HL-60 (cell line): ENCODE data around the gene NEDD4.

Source experiments
- DNase-seq, 2 experiments: peaks; one replicate each; pipeline ENCODE4 v3.0.0-alpha.2; 2010 to 2020; ENCODE audit warnings: low read depth in 1 of 2, low spot score in 1 of 2
- H3K27ac ChIP-seq: fragments of 250-450 bp; sonication (Bioruptor Pico); replicated peaks from 2 replicates; pipeline ENCODE4 v1.5.1; 2020; ENCODE audit warnings: mild to moderate bottlenecking, moderate library complexity
- H3K27me3 ChIP-seq: fragments of 250-450 bp; sonication (Bioruptor Pico); 2 replicates; pipeline ENCODE4 v1.5.1; 2021; ENCODE audit warnings: mild to moderate bottlenecking, moderate library complexity; ENCODE audit not compliant: insufficient read depth, poor library complexity, severe bottlenecking
- H3K4me3 ChIP-seq: replicated peaks from 2 replicates; pipeline ENCODE4 v1.5.1; 2011; ENCODE audit warnings: mild to moderate bottlenecking, control low read depth, low read length; ENCODE audit not compliant: insufficient read depth
- GABPA ChIP-seq: IDR thresholded peaks from 2 replicates; pipeline ENCODE4 v1.6.1; 2012; ENCODE audit warnings: low read depth
- POLR2AphosphoS5 ChIP-seq: IDR thresholded peaks from 2 replicates; pipeline ENCODE4 v1.6.1; 2012; ENCODE audit warnings: low read depth
- SPI1 ChIP-seq: IDR thresholded peaks from 2 replicates; pipeline ENCODE4 v1.6.1; 2012; ENCODE audit warnings: low read depth, mild to moderate bottlenecking, borderline replicate concordance
- TF ChIP-seq, protein P1 (sequence below): IDR thresholded peaks from one replicate; pipeline ENCODE4 v1.5.1; 2011; ENCODE audit warnings: low read length, control low read depth, inconsistent platforms; ENCODE audit not compliant: insufficient read depth
- TF ChIP-seq, protein P2 (sequence below): IDR thresholded peaks from 2 replicates; pipeline ENCODE4 v1.6.1; 2012; ENCODE audit warnings: low read depth; ENCODE audit not compliant: insufficient replicate concordance

NEDD4 gene

DNA sequence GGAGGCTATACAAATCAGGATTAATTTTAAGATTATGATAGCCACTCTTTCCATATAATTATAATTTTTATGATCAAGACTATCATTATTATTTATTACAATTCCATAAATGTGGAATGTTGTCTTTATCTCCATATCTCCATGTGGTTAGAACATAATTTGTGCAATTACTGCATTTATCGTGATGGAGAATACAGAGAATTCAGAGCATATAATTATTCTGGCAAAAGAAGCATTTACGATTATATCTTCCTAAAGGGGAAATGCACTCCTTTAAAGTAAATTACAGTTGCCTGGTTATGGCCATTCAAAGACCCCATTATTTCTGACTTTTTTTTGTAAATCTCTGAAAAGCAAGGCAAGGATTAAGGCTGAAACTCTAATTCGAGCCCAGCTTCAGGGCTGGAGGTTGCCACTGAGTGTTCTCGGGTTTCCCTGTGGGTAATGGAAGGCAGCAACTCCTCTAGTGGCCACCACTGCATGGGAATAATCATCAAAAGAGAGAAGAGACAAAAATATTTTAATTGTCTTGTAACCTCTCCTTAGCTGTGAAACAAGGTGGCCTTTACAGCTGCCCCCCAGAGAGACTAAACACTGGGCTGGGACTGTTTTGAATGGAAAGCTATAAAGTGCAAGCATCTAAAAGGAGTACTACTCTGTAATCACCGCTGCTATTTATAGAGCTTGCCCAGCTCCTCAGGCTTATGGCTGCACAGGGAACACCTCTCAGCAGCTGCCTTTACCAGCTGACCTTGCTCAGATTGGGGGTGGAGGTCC lies 190.6 kb downstream of the NEDD4 start:
- no peak overlapping the region for H3K27ac ChIP-seq

DNA sequence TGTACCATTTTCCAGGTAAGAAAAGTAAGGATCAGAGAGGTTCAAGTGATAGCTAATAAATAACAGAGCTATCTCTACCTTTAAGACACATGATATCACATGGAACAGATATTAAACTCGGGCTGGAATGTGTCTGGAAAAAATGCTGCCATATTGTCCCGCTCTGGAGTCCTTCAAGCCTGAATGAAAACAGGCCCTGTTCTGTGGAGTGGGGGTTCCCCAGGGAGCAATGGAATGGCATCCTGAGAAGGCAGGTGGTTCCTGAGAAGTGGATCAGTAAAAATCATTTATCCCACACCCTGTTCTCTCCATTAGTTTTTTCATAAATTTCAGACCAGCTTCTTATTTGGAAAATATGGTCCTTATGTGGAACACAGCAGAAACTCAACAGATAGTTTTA lies 193.2 kb downstream of the NEDD4 start:
- Histone ChIP-seq H3K27me3 (no peaks in the 10 kb centered on the region), H3K27ac (no peak overlapping the region), H3K4me3 (no peak overlapping the region)
- TF ChIP-seq, protein P1, sequence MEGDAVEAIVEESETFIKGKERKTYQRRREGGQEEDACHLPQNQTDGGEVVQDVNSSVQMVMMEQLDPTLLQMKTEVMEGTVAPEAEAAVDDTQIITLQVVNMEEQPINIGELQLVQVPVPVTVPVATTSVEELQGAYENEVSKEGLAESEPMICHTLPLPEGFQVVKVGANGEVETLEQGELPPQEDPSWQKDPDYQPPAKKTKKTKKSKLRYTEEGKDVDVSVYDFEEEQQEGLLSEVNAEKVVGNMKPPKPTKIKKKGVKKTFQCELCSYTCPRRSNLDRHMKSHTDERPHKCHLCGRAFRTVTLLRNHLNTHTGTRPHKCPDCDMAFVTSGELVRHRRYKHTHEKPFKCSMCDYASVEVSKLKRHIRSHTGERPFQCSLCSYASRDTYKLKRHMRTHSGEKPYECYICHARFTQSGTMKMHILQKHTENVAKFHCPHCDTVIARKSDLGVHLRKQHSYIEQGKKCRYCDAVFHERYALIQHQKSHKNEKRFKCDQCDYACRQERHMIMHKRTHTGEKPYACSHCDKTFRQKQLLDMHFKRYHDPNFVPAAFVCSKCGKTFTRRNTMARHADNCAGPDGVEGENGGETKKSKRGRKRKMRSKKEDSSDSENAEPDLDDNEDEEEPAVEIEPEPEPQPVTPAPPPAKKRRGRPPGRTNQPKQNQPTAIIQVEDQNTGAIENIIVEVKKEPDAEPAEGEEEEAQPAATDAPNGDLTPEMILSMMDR = no peak
- no peak for TF ChIP-seq POLR2AphosphoS5
- no peak for TF ChIP-seq SPI1
- TF ChIP-seq, protein P2, sequence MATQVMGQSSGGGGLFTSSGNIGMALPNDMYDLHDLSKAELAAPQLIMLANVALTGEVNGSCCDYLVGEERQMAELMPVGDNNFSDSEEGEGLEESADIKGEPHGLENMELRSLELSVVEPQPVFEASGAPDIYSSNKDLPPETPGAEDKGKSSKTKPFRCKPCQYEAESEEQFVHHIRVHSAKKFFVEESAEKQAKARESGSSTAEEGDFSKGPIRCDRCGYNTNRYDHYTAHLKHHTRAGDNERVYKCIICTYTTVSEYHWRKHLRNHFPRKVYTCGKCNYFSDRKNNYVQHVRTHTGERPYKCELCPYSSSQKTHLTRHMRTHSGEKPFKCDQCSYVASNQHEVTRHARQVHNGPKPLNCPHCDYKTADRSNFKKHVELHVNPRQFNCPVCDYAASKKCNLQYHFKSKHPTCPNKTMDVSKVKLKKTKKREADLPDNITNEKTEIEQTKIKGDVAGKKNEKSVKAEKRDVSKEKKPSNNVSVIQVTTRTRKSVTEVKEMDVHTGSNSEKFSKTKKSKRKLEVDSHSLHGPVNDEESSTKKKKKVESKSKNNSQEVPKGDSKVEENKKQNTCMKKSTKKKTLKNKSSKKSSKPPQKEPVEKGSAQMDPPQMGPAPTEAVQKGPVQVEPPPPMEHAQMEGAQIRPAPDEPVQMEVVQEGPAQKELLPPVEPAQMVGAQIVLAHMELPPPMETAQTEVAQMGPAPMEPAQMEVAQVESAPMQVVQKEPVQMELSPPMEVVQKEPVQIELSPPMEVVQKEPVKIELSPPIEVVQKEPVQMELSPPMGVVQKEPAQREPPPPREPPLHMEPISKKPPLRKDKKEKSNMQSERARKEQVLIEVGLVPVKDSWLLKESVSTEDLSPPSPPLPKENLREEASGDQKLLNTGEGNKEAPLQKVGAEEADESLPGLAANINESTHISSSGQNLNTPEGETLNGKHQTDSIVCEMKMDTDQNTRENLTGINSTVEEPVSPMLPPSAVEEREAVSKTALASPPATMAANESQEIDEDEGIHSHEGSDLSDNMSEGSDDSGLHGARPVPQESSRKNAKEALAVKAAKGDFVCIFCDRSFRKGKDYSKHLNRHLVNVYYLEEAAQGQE = no peak
- TF ChIP-seq GABPA = no peak
- DNase-seq = no peak

More for the DNA sequence above, 190.6 kb downstream of the NEDD4 start:
- DNase-seq = no peak
- Histone ChIP-seq H3K4me3 (no peak overlapping the region), H3K27me3 (no peaks in the 10 kb centered on the region)
- TF ChIP-seq POLR2AphosphoS5 (no peak), SPI1 (no peak), GABPA (no peak)
- TF ChIP-seq, protein P1 = no peak
- TF ChIP-seq, protein P2 = no peak

DNA sequence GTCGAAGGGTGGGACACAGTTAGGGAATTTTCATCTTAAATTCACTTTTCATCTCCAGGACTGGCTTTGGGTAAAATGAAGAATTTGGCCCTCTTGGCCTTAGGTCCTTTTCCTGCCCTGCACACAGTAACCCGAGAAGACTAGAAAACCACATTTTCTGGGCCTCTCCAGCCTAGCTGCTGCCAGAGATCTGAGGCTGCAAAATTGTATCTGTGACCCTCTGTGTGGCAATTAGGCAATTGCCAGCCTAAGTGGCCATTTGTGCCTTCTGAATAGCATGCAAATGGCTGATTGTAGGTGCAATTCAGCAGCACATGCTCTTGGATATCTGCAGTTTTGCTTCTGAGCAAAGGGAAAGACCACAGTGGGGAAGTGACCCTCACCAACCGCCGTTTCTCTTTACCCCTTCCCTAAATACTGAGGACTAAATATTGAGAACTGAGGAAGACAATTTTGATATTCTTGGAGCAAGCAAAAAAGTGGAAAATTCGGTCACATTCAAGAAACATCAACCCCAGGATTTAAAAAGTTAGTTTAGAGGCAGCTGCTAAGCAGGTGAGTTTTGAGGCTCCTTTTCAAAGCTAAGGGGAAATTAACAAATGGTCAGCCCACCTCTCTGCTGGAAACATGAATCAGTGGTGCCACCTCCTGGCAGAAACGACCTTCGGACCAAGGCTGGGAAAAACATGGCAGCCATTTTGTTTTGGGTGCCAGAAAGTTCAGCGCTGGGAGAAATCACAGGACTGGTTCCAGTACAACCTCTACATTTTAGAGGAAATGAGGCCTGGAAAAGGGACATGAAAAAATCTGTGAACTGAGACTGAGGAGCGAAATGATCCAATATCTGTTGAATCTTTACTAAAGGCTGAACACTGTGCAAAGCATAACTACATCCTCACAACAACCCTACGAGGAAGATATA lies 193.9 kb downstream of the NEDD4 start:
- no peak for TF ChIP-seq POLR2AphosphoS5
- TF ChIP-seq, protein P1 = peak; percentile 9
- peak in 1 of 2 experiments; percentile 55 for DNase-seq
- H3K27ac ChIP-seq = 0 out of 2 replicates have a peak overlapping the region, but pooled peaks have one; percentile 18
- H3K27me3 ChIP-seq = no peaks in the 10 kb centered on the region
- H3K4me3 ChIP-seq = no peak overlapping the region
